Thyroid gland (tissue), 4 donors: ENCODE results near the gene CCR7. TPM values are rescaled to one million over a fixed set of nuclear protein-coding genes. Genes with fewer than 3 reads are reported as not detected.

ENCODE experiments used
- DNase-seq, 2 donors: peaks; one replicate each; pipeline ENCODE4 v3.0.0-alpha.2; 2019
- H3K27ac ChIP-seq, 3 donors: fragments of 200-600 bp; sonication (generic); 1 replicate in 2 of 3; 2 replicates in 1 of 3; pipeline ENCODE4 v1.5.1; 2016 to 2019; ENCODE audit warnings: mild to moderate bottlenecking in 1 of 3, moderate library complexity in 1 of 3
- H3K27me3 ChIP-seq: fragments of 200-600 bp; sonication (generic); one replicate; pipeline ENCODE4 v1.5.1; 2019
- H3K36me3 ChIP-seq, 2 donors: fragments of 200-600 bp; sonication (generic); one replicate each; pipeline ENCODE4 v1.5.1; 2016 to 2019
- H3K4me1 ChIP-seq, 2 donors: fragments of 200-600 bp; sonication (generic); one replicate each; pipeline ENCODE4 v1.5.1; 2017 to 2019
- H3K4me3 ChIP-seq, 3 donors: fragments of 200-600 bp; sonication (generic); replicated peaks in 1 of 3; 1 replicate in 2 of 3; 2 replicates in 1 of 3; pipeline ENCODE4 v1.5.1; 2016; ENCODE audit warnings: mild to moderate bottlenecking in 1 of 3
- H3K9me3 ChIP-seq: fragments of 200-600 bp; sonication (generic); one replicate; pipeline ENCODE4 v1.5.1; 2017
- POLR2A ChIP-seq, 2 donors: fragments of 450-650 bp; IDR thresholded peaks; one replicate each; pipeline ENCODE4 v1.6.1; 2017; ENCODE audit warnings: antibody characterized with exemption in 2 of 2, mild to moderate bottlenecking in 2 of 2, moderate library complexity in 1 of 2
- WGBS, 2 donors: methylation state at CpG; one replicate each; pipeline ENCODE4 v1.1.5; 2017; 5-methylcytosine and 5-hydroxymethylcytosine counted together
- intact Hi-C: fragments of 100-400 bp; cut with DNase I; formaldehyde crosslinking; loops from one replicate; pipeline ENCODE4 v1.15.1; 2023
- total RNA-seq, 4 donors: library from RNA; depleted of rRNA; stranded (reverse); fragments of >200 nt; gene quantifications; one replicate each; pipeline ENCODE4 v1.2.3, GENCODE V29; 2016
- TF ChIP-seq, protein P1 (sequence below), 6 experiments: fragments of 200-600 bp in 3 of 6; fragments of 450-650 bp in 3 of 6; sonication (generic) in 3 of 6; IDR thresholded peaks; one replicate each; pipeline ENCODE4 v1.5.1; 2016 to 2019; ENCODE audit warnings: antibody characterized with exemption in 6 of 6, mild to moderate bottlenecking in 2 of 6, inconsistent platforms in 1 of 6, moderate library complexity in 1 of 6

The CCR7 gene
- total RNA-seq, 4 donors from 2014 or later, result 0.27 to 1.6 (median 0.93) TPM; not detected in 1

DNA sequence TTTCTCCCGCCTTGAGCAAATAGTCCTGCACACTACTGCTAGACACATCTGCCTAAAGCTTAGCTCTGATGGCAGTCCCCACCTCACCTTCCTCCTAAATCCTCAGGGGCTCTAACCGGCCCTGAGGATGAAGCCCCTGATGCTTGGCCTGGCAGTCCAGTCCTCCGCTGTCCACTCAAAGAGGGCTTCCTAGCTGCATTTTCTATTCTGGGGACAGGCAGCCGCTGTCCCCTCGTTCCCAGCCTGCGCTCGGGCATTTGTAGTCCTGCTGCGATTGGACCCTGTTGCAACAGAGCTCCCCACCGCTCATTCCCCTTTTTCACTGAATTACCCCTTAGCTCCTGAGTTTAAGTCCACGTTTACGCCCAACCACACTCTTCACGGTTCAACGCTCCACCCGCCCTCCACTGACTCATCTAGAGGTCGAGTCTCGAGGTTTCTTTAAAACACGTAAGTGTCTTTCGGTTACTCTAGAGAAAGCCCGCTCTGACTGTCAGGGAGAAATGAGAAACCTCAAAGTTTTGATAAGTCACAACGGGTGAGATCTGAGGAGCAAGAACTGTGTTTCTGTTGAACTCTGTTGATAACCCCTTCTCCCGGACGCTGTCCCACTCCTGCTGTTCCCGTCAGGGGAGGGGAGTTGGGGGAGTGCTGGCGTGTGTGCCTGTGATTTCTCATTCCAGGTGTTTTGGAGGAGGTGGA is 4.5 kb downstream of the CCR7 start:
- no peak overlapping the region for H3K4me3 ChIP-seq
- DNase-seq, result peak; percentile 74 to 77
- WGBS, 2 donors, result 34 to 42% methylated on average over 24 of the region's 24 CpGs
- intact Hi-C loops, result loop anchor here (2.0 kb wide), 1 partner anchor 28 kb away; no protein-coding TSS in a partner anchor
- H3K4me1 ChIP-seq, result peaks cover 11 to 57% of the 10 kb centered on the region in 2 donors
- peak in 1 of 2 donors; percentile 5 for TF ChIP-seq POLR2A (IDR thresholded peaks at IDR 0.05)
- TF ChIP-seq, protein P1, sequence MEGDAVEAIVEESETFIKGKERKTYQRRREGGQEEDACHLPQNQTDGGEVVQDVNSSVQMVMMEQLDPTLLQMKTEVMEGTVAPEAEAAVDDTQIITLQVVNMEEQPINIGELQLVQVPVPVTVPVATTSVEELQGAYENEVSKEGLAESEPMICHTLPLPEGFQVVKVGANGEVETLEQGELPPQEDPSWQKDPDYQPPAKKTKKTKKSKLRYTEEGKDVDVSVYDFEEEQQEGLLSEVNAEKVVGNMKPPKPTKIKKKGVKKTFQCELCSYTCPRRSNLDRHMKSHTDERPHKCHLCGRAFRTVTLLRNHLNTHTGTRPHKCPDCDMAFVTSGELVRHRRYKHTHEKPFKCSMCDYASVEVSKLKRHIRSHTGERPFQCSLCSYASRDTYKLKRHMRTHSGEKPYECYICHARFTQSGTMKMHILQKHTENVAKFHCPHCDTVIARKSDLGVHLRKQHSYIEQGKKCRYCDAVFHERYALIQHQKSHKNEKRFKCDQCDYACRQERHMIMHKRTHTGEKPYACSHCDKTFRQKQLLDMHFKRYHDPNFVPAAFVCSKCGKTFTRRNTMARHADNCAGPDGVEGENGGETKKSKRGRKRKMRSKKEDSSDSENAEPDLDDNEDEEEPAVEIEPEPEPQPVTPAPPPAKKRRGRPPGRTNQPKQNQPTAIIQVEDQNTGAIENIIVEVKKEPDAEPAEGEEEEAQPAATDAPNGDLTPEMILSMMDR (IDR thresholded peaks at IDR 0.05), result no peak
- peak overlapping the region; percentile 83 to 95 (median 93) for H3K27ac ChIP-seq
- H3K9me3 ChIP-seq, result no peaks in the 10 kb centered on the region
- no peaks in the 10 kb centered on the region for H3K36me3 ChIP-seq
- no peaks in the 10 kb centered on the region for H3K27me3 ChIP-seq

DNA sequence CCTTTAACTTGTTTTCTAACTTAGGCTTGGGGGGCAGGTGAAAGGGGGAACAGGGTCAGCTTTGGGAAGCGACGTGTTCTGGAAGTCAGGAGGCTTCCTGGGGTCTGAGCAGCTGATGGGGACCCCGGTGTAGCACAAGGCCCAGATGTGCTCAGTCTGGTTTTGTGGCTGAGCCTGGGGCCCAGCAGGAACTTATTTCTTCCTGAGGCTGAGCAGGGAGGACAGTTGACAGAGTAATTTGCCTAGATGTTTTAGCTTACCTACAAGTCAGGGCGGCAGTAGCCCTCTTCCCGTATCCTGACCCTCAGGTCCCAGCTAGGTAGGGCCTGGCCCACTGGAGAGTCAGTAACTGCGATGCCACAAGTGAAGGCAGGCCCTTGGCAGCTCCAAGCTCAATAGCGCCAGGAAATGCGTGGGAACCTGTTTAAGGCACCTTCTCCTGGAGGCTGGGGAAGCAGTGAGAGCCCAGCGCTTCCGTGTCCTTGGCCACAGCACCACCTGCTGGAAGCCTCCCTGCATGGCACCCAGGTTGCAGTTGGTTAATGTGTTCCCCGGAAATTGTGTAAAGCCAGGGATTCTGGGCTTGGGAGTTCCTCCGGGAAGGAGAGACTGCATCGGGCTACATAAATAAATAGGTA is 5.2 kb downstream of the CCR7 start:
- peak in 1 of 2 donors; percentile 56 for TF ChIP-seq POLR2A (IDR thresholded peaks at IDR 0.05)
- TF ChIP-seq, protein P1 (IDR thresholded peaks at IDR 0.05), result peak; percentile 94 to 100 (median 98)
- Histone ChIP-seq H3K27me3 (no peaks in the 10 kb centered on the region), H3K4me3 (no peak overlapping the region), H3K36me3 (no peaks in the 10 kb centered on the region), H3K27ac (peak overlapping the region; percentile 83 to 95 (median 93)), H3K4me1 (peaks cover 11 to 64% of the 10 kb centered on the region in 2 donors), H3K9me3 (no peaks in the 10 kb centered on the region)
- 22 to 28% methylated on average over 10 to 12 of the region's 13 CpGs for WGBS, 2 donors
- DNase-seq, result peak; percentile 94 to 95
- intact Hi-C loops, result loop anchor here (2.0 to 5.0 kb wide), 2 partner anchors 27 to 118 kb away; partner anchors contain the start of gene IGFBP4

DNA sequence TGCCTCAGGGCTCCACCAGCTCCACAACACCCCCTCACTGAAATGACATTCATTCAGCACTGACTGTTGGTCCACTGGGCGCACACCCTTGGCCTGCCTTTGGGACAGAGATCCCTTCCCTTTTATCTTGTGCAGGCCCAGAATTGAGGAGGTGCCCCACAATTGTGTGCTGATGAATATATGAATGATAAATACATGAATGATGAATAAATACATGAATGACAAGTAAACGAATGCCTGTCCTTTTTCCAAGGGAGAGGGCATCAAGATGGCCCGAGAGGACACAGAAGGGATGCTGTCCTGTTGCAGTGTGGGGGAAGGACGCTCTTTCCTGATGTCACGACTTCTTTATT is 5.7 kb downstream of the CCR7 start:
- TF ChIP-seq POLR2A (IDR thresholded peaks at IDR 0.05), result no peak
- TF ChIP-seq, protein P1 (IDR thresholded peaks at IDR 0.05), result no peak
- peaks cover 13 to 69% of the 10 kb centered on the region in 2 donors for H3K4me1 ChIP-seq
- WGBS, 2 donors, result 85 to 86% methylated on average over 5 of the region's 5 CpGs
- intact Hi-C loops, result loop anchor here (5.0 kb wide), 1 partner anchor 117 kb away; the partner anchor contains the start of gene IGFBP4
- H3K4me3 ChIP-seq, result no peak overlapping the region
- H3K36me3 ChIP-seq, result no peaks in the 10 kb centered on the region
- H3K27me3 ChIP-seq, result no peaks in the 10 kb centered on the region
- DNase-seq, result no peak
- H3K9me3 ChIP-seq, result no peaks in the 10 kb centered on the region
- H3K27ac ChIP-seq, result peak overlapping the region; percentile 83 to 95 (median 93)

DNA sequence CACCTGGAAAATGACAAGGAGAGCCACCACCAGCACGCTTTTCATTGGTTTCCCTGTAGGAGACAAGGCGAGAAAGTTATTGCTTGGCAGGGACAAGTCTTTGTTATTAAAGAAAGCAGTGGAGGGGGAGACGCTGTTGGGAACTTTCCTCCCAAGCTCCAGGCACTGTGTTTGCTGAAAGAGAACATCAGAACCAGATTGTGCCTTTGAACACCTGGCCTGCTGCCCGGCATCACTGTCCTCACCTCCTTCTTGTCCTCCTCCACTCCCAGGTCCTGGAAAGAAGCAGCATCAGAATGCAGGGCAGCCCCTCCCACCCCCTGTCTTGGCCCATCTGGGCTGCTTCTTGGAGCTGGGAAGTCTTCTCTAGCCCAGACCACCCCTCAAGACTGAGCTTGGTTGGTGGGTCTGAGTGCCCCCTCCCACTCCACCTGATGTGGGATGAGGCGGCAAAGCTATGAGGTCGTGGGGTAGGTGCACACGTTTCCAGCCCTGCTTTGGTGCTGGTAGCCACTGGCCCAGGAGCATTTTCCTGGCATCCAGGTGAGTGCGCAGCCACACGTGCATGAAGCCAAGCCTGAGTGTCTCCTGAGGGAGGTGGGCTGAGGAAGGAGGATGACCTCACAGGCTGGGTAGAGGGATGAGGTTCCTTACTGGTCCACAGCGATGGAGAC is 6.2 kb downstream of the CCR7 start:
- H3K27me3 ChIP-seq, result no peaks in the 10 kb centered on the region
- peaks cover 18 to 74% of the 10 kb centered on the region in 2 donors for H3K4me1 ChIP-seq
- WGBS, 2 donors, result 77 to 87% methylated on average over 8 to 10 of the region's 10 CpGs
- DNase-seq, result no peak
- no peak overlapping the region for H3K4me3 ChIP-seq
- intact Hi-C loops, result loop anchor here (5.0 kb wide), 1 partner anchor 117 kb away; the partner anchor contains the start of gene IGFBP4
- H3K36me3 ChIP-seq, result no peaks in the 10 kb centered on the region
- H3K27ac ChIP-seq, result peak overlapping the region in 2 of 3 donors; percentile 83 to 93
- no peaks in the 10 kb centered on the region for H3K9me3 ChIP-seq
- TF ChIP-seq, protein P1 (IDR thresholded peaks at IDR 0.05), result no peak
- no peak for TF ChIP-seq POLR2A (IDR thresholded peaks at IDR 0.05)
